CD14-positive monocyte (primary cell): Measurements from ENCODE around the gene EVA1B. TPM values are rescaled to one million over a fixed set of nuclear protein-coding genes. Genes with fewer than 3 reads are reported as not detected.

Source experiments
- DNase-seq, 3 donors: peaks; one replicate each; pipeline ENCODE4 v3.0.0-alpha.2; 2011 to 2022
- H2AFZ ChIP-seq: 2 replicates; pipeline ENCODE4 v1.6.0; 2012; ENCODE audit warnings: mild to moderate bottlenecking, low read depth, low read length, inconsistent platforms; ENCODE audit not compliant: insufficient read depth, poor library complexity, severe bottlenecking
- H3K27ac ChIP-seq, 2 donors: 1 replicate in 1 of 2; 2 replicates in 1 of 2; pipeline ENCODE4 v1.5.1; 2012 to 2013; ENCODE audit warnings: low read length in 2 of 2, control low read depth in 1 of 2, inconsistent platforms in 1 of 2, low read depth in 1 of 2, mild to moderate bottlenecking in 1 of 2
- H3K27me3 ChIP-seq, 2 donors: one replicate each; pipeline versions ENCODE4 v1.6.0 to v1.6.1; 2011 to 2013; ENCODE audit warnings: low read length in 2 of 2; ENCODE audit not compliant: control insufficient read depth in 2 of 2, insufficient read depth in 2 of 2
- H3K36me3 ChIP-seq, 2 donors: replicated peaks in 1 of 2; 1 replicate in 1 of 2; 2 replicates in 1 of 2; pipeline versions ENCODE4 v1.5.1 to v1.6.1; 2012 to 2013; ENCODE audit warnings: low read length in 2 of 2, control low read depth in 1 of 2, inconsistent platforms in 1 of 2, mild to moderate bottlenecking in 1 of 2; ENCODE audit not compliant: insufficient read depth in 2 of 2, control insufficient read depth in 1 of 2
- H3K4me1 ChIP-seq, 2 donors: 1 replicate in 1 of 2; 2 replicates in 1 of 2; pipeline versions ENCODE4 v1.5.1 to v1.6.1; 2012 to 2013; ENCODE audit warnings: low read length in 2 of 2, control low read depth in 1 of 2, inconsistent platforms in 1 of 2, mild to moderate bottlenecking in 1 of 2, moderate library complexity in 1 of 2; ENCODE audit not compliant: insufficient read depth in 2 of 2, control insufficient read depth in 1 of 2
- H3K4me2 ChIP-seq: replicated peaks from 2 replicates; pipeline ENCODE3; 2012; ENCODE audit warnings: low read length, moderate library complexity, mild to moderate bottlenecking; ENCODE audit not compliant: poor library complexity, severe bottlenecking; ENCODE audit errors: extremely low read depth
- H3K4me3 ChIP-seq, 3 experiments: fragments of 200-600 bp in 1 of 3; sonication (generic) in 1 of 3; replicated peaks in 1 of 3; 1 replicate in 2 of 3; 2 replicates in 1 of 3; pipeline ENCODE4 v1.5.1; 2011 to 2013; ENCODE audit warnings: low read length in 3 of 3, mild to moderate bottlenecking in 3 of 3, control low read depth in 2 of 3, low read depth in 2 of 3, inconsistent platforms in 1 of 3, moderate library complexity in 1 of 3
- H3K79me2 ChIP-seq: 2 replicates; pipeline ENCODE4 v1.6.0; 2012; ENCODE audit warnings: mild to moderate bottlenecking, control low read depth, inconsistent platforms, low read length, moderate library complexity; ENCODE audit not compliant: insufficient read depth
- H3K9ac ChIP-seq: 2 replicates; pipeline ENCODE4 v1.6.0; 2017; ENCODE audit warnings: low read length, mild to moderate bottlenecking; ENCODE audit not compliant: insufficient read depth, poor library complexity, severe bottlenecking
- H3K9me3 ChIP-seq, 2 donors: replicated peaks in 1 of 2; 1 replicate in 1 of 2; 2 replicates in 1 of 2; pipeline versions ENCODE4 v1.5.1 to v1.6.1; 2012 to 2013; ENCODE audit warnings: low read length in 2 of 2, control low read depth in 1 of 2; ENCODE audit not compliant: control insufficient read depth in 1 of 2, insufficient read depth in 1 of 2
- H4K20me1 ChIP-seq: 2 replicates; pipeline ENCODE4 v1.6.0; 2012; ENCODE audit warnings: mild to moderate bottlenecking, low read length, control low read depth, moderate library complexity; ENCODE audit not compliant: insufficient read depth
- H3K27ac Mint-ChIP-seq, 7 donors: one replicate each; pipeline ENCODE4 v1.8.0; 2020; ENCODE audit warnings: mild to moderate bottlenecking in 7 of 7, mixed read lengths in 7 of 7, moderate library complexity in 6 of 7, inconsistent platforms in 2 of 7
- H3K27me3 Mint-ChIP-seq, 3 donors: one replicate each; pipeline ENCODE4 v1.8.0; 2021 to 2022; ENCODE audit warnings: low read depth in 3 of 3, mild to moderate bottlenecking in 3 of 3, mixed read lengths in 3 of 3, moderate library complexity in 3 of 3, inconsistent platforms in 1 of 3
- H3K36me3 Mint-ChIP-seq, 2 donors: one replicate each; pipeline ENCODE4 v1.8.0; 2020; ENCODE audit warnings: mixed read lengths in 2 of 2, inconsistent platforms in 1 of 2, mild to moderate bottlenecking in 1 of 2
- H3K4me1 Mint-ChIP-seq: one replicate; pipeline ENCODE4 v1.8.0; 2020; ENCODE audit warnings: mild to moderate bottlenecking, mixed read lengths
- H3K4me3 Mint-ChIP-seq, 2 donors: one replicate each; pipeline ENCODE4 v1.8.0; 2020; ENCODE audit warnings: mild to moderate bottlenecking in 2 of 2, mixed read lengths in 2 of 2, moderate library complexity in 1 of 2
- H3K9me3 Mint-ChIP-seq, 7 donors: one replicate each; pipeline ENCODE4 v1.8.0; 2020 to 2022; ENCODE audit warnings: mixed read lengths in 7 of 7, mild to moderate bottlenecking in 6 of 7, moderate library complexity in 6 of 7, inconsistent platforms in 2 of 7
- WGBS: methylation state at CpG from one replicate; pipeline ENCODE4 v1.1.5; 2013; ENCODE audit warnings: missing lambda C conversion rate; ENCODE audit not compliant: insufficient coverage; 5-methylcytosine and 5-hydroxymethylcytosine counted together
- intact Hi-C, 2 donors: fragments of 100-400 bp; cut with micrococcal nuclease; formaldehyde crosslinking; loops; one replicate each; pipeline versions ENCODE4 v1.15.0 to v1.15.1; 2023
- polyA plus RNA-seq, 3 donors: library from polyadenylated mRNA; depleted of rRNA in 1 of 3; unstranded in 2 of 3; stranded (reverse) in 1 of 3; fragments of 300-500 nt in 2 of 3; fragments of >200 nt in 1 of 3; fragmentation: Illumina TruSeq in 2 of 3; gene quantifications; 1 replicate in 2 of 3; 2 replicates in 1 of 3; pipeline ENCODE4 v1.2.3, GENCODE V29; 2012 to 2021
- TF ChIP-seq, protein P1 (sequence below): fragments of 200-600 bp; IDR thresholded peaks from one replicate; pipeline ENCODE4 v1.8.0; 2022; ENCODE audit warnings: antibody characterized with exemption, mild to moderate bottlenecking

The EVA1B gene
- polyA plus RNA-seq, 3 donors, result 13.7 to 19.1 (median 16.6) TPM

DNA sequence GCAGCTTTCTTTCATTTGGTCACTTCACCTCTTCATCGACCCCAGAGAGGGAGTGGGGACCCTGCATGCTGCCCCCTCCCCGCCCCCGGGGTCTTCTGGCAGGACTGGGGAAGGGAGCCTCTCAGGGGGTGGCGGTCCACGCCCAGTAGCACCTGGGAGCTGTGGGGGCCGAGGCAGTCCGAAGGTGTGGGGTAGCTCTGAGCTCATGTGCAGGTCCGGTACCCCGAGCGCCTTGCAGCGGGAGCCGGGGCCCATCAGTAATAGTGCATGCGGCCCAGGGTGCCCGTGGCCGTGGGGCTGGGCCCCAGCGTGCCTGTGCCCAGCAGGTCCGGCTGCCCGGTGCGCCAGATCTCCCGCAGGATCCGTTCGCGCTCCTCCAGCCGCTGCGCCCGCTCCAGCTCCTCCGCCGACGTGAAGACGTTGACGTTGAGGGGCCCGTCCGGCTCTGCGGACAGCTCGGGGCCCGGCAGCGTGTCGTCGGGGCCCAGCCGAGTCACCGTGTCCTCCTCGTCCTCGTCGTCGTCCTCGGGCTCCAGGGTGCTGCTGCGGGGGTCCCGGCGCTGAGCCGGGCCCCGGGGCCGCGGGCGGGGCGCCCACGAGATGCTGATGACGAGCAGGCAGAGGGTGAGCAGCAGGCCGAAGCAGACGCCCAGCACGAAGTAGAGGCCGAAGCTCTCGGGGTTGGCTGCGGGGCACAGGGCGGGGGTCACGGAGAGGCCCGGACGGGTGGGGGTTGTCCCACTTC lies 1.2 kb downstream of the EVA1B start:
- DNase-seq, result no peak
- intact Hi-C loops, result no loop called here

More for the DNA sequence above, 1.2 kb downstream of the EVA1B start:
- H3K27ac ChIP-seq, result no peak overlapping the region
- H3K36me3 Mint-ChIP-seq, result peaks cover 0 to 5% of the 10 kb centered on the region in 2 donors
- H4K20me1 ChIP-seq, result peaks cover 14% of the 10 kb centered on the region
- WGBS, result 42% methylated on average over 66 of the region's 67 CpGs
- TF ChIP-seq, protein P1, sequence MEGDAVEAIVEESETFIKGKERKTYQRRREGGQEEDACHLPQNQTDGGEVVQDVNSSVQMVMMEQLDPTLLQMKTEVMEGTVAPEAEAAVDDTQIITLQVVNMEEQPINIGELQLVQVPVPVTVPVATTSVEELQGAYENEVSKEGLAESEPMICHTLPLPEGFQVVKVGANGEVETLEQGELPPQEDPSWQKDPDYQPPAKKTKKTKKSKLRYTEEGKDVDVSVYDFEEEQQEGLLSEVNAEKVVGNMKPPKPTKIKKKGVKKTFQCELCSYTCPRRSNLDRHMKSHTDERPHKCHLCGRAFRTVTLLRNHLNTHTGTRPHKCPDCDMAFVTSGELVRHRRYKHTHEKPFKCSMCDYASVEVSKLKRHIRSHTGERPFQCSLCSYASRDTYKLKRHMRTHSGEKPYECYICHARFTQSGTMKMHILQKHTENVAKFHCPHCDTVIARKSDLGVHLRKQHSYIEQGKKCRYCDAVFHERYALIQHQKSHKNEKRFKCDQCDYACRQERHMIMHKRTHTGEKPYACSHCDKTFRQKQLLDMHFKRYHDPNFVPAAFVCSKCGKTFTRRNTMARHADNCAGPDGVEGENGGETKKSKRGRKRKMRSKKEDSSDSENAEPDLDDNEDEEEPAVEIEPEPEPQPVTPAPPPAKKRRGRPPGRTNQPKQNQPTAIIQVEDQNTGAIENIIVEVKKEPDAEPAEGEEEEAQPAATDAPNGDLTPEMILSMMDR, result no peak
- H3K4me1 Mint-ChIP-seq, result peaks cover 32% of the 10 kb centered on the region
- no peaks in the 10 kb centered on the region for H3K79me2 ChIP-seq
- no peaks in the 10 kb centered on the region for H3K9me3 ChIP-seq
- H3K4me3 ChIP-seq, result peak overlapping the region in 2 of 3 experiments; percentile 45 to 82
- no peaks in the 10 kb centered on the region for H3K36me3 ChIP-seq
- H3K4me3 Mint-ChIP-seq, result peak overlapping the region; percentile 82 to 98
- H3K4me1 ChIP-seq, result peaks cover 34 to 42% of the 10 kb centered on the region in 2 donors
- peaks cover 0 to 17% of the 10 kb centered on the region in 2 donors for H3K27me3 ChIP-seq
- peak overlapping the region in 1 of 7 donors; percentile 26 for H3K27ac Mint-ChIP-seq
- peak overlapping the region; percentile 67 for H3K9ac ChIP-seq
- peak overlapping the region; percentile 72 for H2AFZ ChIP-seq
- peaks cover 19 to 46% (median 28%) of the 10 kb centered on the region in 3 donors for H3K27me3 Mint-ChIP-seq
- peaks cover 0 to 3% (median 0%) of the 10 kb centered on the region in 7 donors for H3K9me3 Mint-ChIP-seq
- H3K4me2 ChIP-seq, result peak overlapping the region; percentile 92
